ENCODE data around the gene MCUB. TPM values are rescaled to one million over a fixed set of nuclear protein-coding genes. Genes with fewer than 3 reads are reported as not detected.

The MCUB gene
- total RNA-seq, 1 donor from 2014 or later = 3.9 TPM

- Mint-ChIP-seq H3K27me3 (peaks cover 6% of the 10 kb centered on the region), H3K4me3 (ENCODE audit: low read depth) (peak overlapping the region; percentile 95), H3K9me3 (ENCODE audit: low read depth) (no peaks in the 10 kb centered on the region), H3K36me3 (ENCODE audit: insufficient read depth) (peaks cover 8% of the 10 kb centered on the region), H3K27ac (peak overlapping the region; percentile 98), H3K4me1 (ENCODE audit: low read depth) (peaks cover 12% of the 10 kb centered on the region)
- TF ChIP-seq CTCF (IDR thresholded peaks at IDR 0.05; ENCODE audit: unreplicated experiment) = no peak
- no peak for DNase-seq (ENCODE audit: low spot score, unreplicated experiment)
Observed at GRCh38 chr4:109728385-109728784, 168.3 kb downstream of the MCUB start.

- no peak for TF ChIP-seq CTCF (IDR thresholded peaks at IDR 0.05; ENCODE audit: unreplicated experiment)
- Mint-ChIP-seq H3K4me1 (ENCODE audit: low read depth) (peaks cover 12% of the 10 kb centered on the region), H3K36me3 (ENCODE audit: insufficient read depth) (peaks cover 7% of the 10 kb centered on the region), H3K27ac (peak overlapping the region; percentile 98), H3K27me3 (peaks cover 7% of the 10 kb centered on the region), H3K4me3 (ENCODE audit: low read depth) (peak overlapping the region; percentile 95), H3K9me3 (ENCODE audit: low read depth) (no peaks in the 10 kb centered on the region)
- DNase-seq (ENCODE audit: low spot score, unreplicated experiment) = no peak
Observed at GRCh38 chr4:109729117-109729717, 169.2 kb downstream of the MCUB start.

DNA sequence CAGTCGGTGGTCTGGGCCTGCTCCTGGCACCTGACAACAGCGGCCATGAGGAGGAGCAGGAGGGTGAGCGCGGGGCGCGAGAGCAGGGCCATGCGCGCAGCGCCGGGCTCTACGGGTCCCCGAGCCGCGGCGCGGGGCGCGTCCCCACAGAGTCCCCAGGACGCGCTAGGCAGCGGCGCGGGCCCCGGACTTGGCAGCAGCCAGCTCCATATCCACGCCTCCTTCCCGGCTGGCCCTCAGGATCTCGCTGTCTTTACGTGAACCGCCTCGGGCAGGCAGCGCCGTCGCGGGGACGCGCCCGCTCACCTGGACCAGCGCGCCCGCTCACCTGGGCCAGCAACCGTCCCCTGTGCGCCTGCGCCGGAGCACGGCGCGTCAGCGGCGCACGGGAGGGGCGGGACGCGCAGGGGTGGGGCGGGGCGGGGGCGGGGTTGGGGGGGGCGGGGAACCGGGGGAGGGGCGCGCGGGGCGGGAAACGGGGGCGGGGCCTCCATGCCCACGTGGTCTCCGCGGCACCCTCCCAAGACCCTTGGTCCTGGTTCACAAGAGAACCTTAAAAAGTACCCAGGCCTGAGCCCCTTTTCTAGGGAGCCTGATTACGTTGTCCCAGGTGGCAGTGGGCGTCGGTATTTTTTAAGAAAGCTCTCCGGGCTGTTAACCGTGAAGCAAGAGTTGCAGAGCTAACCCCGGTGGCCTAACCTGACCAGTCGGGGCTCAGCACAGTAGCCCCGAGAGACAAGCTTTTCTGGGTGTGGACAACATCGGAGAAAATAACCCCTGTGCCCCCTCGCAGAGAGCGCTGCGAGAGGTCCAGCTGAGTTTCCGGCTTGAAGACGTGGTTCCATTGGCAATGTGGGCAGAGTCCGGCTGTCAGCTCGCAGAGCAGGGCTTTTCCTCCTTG is 169.9 kb downstream of the MCUB start, which contains the start of gene PLA2G12A:
Gene PLA2G12A, minus strand, starts transcription at position 353 of the 901 bp plus-strand sequence. Its CDS starts 261 bp downstream, at position 92.
- Mint-ChIP-seq H3K27me3 (peaks cover 7% of the 10 kb centered on the region), H3K4me3 (ENCODE audit: low read depth) (peak within 1 kb of the TSS; percentile 95), H3K9me3 (ENCODE audit: low read depth) (no peaks in the 10 kb centered on the region), H3K27ac (peak within 1 kb of the TSS; percentile 98), H3K36me3 (ENCODE audit: insufficient read depth) (peaks cover 3% of the 10 kb centered on the region), H3K4me1 (ENCODE audit: low read depth) (peaks cover 12% of the 10 kb centered on the region)
- peak; percentile 87 for DNase-seq (ENCODE audit: low spot score, unreplicated experiment)
- no peak for TF ChIP-seq CTCF (IDR thresholded peaks at IDR 0.05; ENCODE audit: unreplicated experiment)

DNA sequence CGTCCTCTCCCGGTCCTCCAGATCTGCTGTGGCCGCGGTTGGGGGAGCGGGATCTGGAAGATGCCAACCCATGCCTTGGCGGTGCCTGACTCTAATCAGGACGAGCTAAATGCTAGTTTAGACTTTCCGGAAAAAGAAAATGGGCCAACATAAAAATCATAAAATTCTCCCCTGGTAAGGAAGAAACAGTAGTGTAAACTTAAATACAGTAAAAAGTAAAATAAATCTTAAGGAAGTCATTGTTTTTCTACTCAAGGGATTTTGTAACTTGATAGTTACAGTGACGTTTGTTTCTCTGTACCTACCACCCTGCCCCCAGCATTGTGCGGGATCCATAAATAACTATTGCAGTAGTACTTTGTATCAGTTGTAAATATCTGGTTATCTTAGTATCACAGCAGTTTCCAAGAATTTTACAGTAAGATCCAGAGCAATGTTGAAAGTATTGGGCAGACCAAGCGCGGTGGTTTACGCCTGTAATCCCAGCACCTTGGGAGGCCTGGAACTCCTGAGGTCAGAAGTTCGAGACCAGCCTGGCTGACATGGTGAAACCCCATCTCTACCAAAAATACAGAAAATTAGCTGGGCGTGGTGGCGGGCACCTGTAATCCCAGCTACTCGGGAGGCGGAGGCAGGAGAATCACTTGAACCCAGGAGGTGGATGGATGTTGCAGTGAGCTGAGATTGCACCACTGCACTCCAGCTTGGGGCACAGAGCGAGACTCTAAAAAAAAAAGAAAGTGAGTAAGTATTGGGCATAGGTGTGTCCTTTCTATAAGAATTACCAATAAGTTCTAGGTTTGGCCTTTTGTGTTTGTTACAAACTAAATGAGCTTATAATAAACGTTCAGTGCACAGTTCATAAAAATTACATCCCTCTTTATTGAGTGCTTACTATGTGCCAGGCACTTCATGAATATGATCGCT is 170.8 kb downstream of the MCUB start:
- peak overlapping the region; percentile 93 for H3K27ac Mint-ChIP-seq
- no peak for TF ChIP-seq CTCF (IDR thresholded peaks at IDR 0.05; ENCODE audit: unreplicated experiment)
- H3K36me3 Mint-ChIP-seq (ENCODE audit: insufficient read depth) = peaks cover 2% of the 10 kb centered on the region
- H3K4me3 Mint-ChIP-seq (ENCODE audit: low read depth) = peak overlapping the region; percentile 84
- H3K4me1 Mint-ChIP-seq (ENCODE audit: low read depth) = peaks cover 12% of the 10 kb centered on the region
- peaks cover 7% of the 10 kb centered on the region for H3K27me3 Mint-ChIP-seq
- DNase-seq (ENCODE audit: low spot score, unreplicated experiment) = no peak
- no peaks in the 10 kb centered on the region for H3K9me3 Mint-ChIP-seq (ENCODE audit: low read depth)
